Measurements from ENCODE around the gene MICALL1.

Gene MICALL1

DNA sequence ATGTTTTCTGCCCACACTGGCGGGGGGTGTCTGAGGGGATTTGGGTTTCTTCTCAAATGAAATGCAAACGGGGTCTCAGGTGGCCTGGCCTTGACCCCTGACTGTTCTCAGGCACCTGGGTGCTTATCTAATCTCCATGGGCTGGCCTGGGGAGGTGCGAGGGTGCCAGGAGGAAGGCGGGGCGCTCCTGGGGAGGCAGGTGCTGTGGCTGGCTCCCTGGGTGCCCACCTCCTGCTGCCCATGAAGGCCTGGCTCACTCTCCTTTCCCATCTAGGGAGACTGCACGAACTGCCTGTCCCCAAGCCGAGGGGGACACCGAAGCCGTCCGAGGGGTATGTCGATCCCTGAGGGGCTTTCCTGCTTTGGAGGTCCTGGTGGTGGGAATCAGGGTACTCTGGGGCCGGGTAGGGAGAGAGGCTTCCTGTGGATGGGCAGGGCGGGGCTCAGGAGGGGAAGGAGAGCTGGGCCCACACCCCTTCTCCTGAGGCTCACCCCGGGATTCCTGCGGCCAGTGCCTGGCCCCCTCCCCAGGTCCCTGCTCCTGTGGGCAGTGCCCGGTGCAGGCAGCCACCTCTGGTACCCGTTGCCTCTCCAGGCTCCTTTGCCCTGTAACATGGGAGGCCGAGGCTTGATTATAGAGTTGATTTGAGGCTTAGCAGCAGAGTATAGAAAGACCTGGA is 18.4 kb downstream of the MICALL1 start:
- Histone ChIP-seq H3K4me3 (ENCODE audit: severe bottlenecking) (no peak overlapping the region), H3K9me3 (ENCODE audit: severe bottlenecking) (no peaks in the 10 kb centered on the region), H3K36me3 (ENCODE audit: low read depth) (peaks cover 93% of the 10 kb centered on the region), H3K4me1 (ENCODE audit: insufficient read depth, poor library complexity, severe bottlenecking) (no peaks in the 10 kb centered on the region), H3K27ac (ENCODE audit: poor library complexity, severe bottlenecking) (no peak overlapping the region), H3K27me3 (ENCODE audit: insufficient read depth, poor library complexity, severe bottlenecking) (no peaks in the 10 kb centered on the region)
- DNase-seq (ENCODE audit: low spot score) = no peak
- TF ChIP-seq, protein P1, sequence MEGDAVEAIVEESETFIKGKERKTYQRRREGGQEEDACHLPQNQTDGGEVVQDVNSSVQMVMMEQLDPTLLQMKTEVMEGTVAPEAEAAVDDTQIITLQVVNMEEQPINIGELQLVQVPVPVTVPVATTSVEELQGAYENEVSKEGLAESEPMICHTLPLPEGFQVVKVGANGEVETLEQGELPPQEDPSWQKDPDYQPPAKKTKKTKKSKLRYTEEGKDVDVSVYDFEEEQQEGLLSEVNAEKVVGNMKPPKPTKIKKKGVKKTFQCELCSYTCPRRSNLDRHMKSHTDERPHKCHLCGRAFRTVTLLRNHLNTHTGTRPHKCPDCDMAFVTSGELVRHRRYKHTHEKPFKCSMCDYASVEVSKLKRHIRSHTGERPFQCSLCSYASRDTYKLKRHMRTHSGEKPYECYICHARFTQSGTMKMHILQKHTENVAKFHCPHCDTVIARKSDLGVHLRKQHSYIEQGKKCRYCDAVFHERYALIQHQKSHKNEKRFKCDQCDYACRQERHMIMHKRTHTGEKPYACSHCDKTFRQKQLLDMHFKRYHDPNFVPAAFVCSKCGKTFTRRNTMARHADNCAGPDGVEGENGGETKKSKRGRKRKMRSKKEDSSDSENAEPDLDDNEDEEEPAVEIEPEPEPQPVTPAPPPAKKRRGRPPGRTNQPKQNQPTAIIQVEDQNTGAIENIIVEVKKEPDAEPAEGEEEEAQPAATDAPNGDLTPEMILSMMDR (IDR thresholded peaks at IDR 0.05; ENCODE audit: poor library complexity, severe bottlenecking) = no peak
- no peak for ATAC-seq (ENCODE audit: low read depth)

DNA sequence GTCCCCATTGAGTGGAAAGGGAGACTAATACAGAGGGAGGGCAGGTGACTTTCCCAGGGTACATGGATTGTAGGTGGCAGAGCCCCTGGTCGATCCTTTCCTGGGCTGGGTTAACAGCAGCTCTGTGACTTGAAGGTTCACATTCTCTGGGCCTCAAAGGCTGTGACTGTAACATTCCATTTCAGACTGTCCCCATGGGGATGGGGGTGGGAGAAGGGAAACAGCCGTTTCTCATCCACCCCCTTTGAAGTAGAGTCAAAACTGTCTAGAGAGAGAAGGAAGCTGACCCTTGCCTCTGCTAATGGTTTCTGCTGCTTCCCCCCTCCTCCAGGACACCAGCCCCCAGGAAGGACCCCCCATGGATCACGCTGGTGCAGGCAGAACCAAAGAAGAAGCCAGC is 19.2 kb downstream of the MICALL1 start:
- Histone ChIP-seq H3K9me3 (ENCODE audit: severe bottlenecking) (no peaks in the 10 kb centered on the region), H3K36me3 (ENCODE audit: low read depth) (peaks cover 93% of the 10 kb centered on the region), H3K4me3 (ENCODE audit: severe bottlenecking) (no peak overlapping the region), H3K4me1 (ENCODE audit: insufficient read depth, poor library complexity, severe bottlenecking) (no peaks in the 10 kb centered on the region), H3K27me3 (ENCODE audit: insufficient read depth, poor library complexity, severe bottlenecking) (no peaks in the 10 kb centered on the region), H3K27ac (ENCODE audit: poor library complexity, severe bottlenecking) (no peak overlapping the region)
- TF ChIP-seq, protein P1 (IDR thresholded peaks at IDR 0.05; ENCODE audit: poor library complexity, severe bottlenecking) = no peak
- DNase-seq (ENCODE audit: low spot score) (no peak), ATAC-seq (ENCODE audit: low read depth) (no peak)

DNA sequence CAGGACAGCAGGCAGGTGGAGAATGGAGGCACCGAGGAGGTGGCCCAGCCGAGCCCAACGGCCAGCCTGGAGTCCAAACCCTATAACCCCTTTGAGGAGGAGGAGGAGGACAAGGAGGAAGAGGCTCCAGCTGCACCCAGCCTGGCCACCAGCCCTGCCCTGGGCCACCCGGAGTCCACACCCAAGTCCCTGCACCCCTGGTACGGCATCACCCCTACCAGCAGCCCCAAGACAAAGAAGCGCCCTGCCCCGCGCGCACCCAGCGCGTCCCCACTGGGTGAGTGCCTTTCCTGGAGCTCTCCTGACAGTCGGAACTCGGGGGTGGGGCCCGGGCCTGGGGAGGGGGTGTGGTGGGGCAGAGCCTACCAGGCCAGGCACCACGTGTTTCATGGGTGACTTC is 19.7 kb downstream of the MICALL1 start:
- TF ChIP-seq, protein P1 (IDR thresholded peaks at IDR 0.05; ENCODE audit: poor library complexity, severe bottlenecking) = no peak
- no peaks in the 10 kb centered on the region for H3K4me1 ChIP-seq (ENCODE audit: insufficient read depth, poor library complexity, severe bottlenecking)
- H3K36me3 ChIP-seq (ENCODE audit: low read depth) = peaks cover 93% of the 10 kb centered on the region
- H3K4me3 ChIP-seq (ENCODE audit: severe bottlenecking) = no peak overlapping the region
- no peaks in the 10 kb centered on the region for H3K27me3 ChIP-seq (ENCODE audit: insufficient read depth, poor library complexity, severe bottlenecking)
- no peaks in the 10 kb centered on the region for H3K9me3 ChIP-seq (ENCODE audit: severe bottlenecking)
- no peak for ATAC-seq (ENCODE audit: low read depth)
- H3K27ac ChIP-seq (ENCODE audit: poor library complexity, severe bottlenecking) = no peak overlapping the region
- DNase-seq (ENCODE audit: low spot score) = no peak

DNA sequence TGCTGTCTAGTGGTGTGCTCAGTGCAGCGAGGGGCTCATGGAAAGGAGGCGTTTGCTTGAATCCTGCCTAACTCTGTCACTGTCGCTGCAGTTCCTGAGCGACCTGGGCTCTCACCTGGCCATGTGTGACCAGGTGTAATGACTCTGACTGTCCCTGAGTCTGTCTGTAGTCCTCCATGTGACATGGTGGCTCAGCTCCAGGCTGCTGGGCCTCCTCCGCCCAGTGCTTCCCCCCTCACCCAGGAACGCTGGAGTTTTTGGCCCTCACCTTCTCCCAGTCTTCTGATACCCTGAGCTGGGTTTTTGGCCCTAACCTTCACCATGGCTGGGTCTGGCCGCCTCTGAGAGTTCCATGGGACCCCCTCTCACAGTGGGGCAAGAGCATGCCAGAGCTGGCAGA is 20.3 kb downstream of the MICALL1 start:
- H3K36me3 ChIP-seq (ENCODE audit: low read depth) = peaks cover 92% of the 10 kb centered on the region
- no peak for ATAC-seq (ENCODE audit: low read depth)
- no peak overlapping the region for H3K27ac ChIP-seq (ENCODE audit: poor library complexity, severe bottlenecking)
- no peak for DNase-seq (ENCODE audit: low spot score)
- TF ChIP-seq, protein P1 (IDR thresholded peaks at IDR 0.05; ENCODE audit: poor library complexity, severe bottlenecking) = no peak
- no peaks in the 10 kb centered on the region for H3K4me1 ChIP-seq (ENCODE audit: insufficient read depth, poor library complexity, severe bottlenecking)
- no peak overlapping the region for H3K4me3 ChIP-seq (ENCODE audit: severe bottlenecking)
- H3K9me3 ChIP-seq (ENCODE audit: severe bottlenecking) = no peaks in the 10 kb centered on the region
- no peaks in the 10 kb centered on the region for H3K27me3 ChIP-seq (ENCODE audit: insufficient read depth, poor library complexity, severe bottlenecking)
